Parathyroid adenoma (tissue), 2 donors: ENCODE measurements around the gene TGM3.

Experiments used
- H2AFZ ChIP-seq: fragments of 300-600 bp; sonication (generic); one replicate; pipeline ENCODE4 v1.7.0; 2017; ENCODE audit warnings: antibody characterized with exemption, mild to moderate bottlenecking
- H3K27ac ChIP-seq: fragments of 300-600 bp; sonication (generic); one replicate; pipeline ENCODE4 v1.7.0; 2017
- H3K27me3 ChIP-seq: fragments of 300-600 bp; sonication (generic); one replicate; pipeline ENCODE4 v1.7.0; 2017; ENCODE audit warnings: low read length; ENCODE audit not compliant: control insufficient read depth, insufficient read depth
- H3K36me3 ChIP-seq: fragments of 300-600 bp; sonication (generic); one replicate; pipeline ENCODE4 v1.7.0; 2017; ENCODE audit warnings: low read length; ENCODE audit not compliant: control insufficient read depth, insufficient read depth
- H3K4me1 ChIP-seq: fragments of 300-600 bp; sonication (generic); one replicate; pipeline ENCODE4 v1.7.0; 2017; ENCODE audit warnings: control low read depth
- H3K4me2 ChIP-seq: fragments of 300-600 bp; sonication (generic); one replicate; pipeline ENCODE4 v1.7.0; 2017; ENCODE audit warnings: low read length
- H3K4me3 ChIP-seq: fragments of 300-600 bp; sonication (generic); one replicate; pipeline ENCODE4 v1.7.0; 2017; ENCODE audit warnings: low read depth, low read length
- H3K79me2 ChIP-seq: fragments of 300-600 bp; sonication (generic); one replicate; pipeline ENCODE4 v1.7.0; 2017; ENCODE audit warnings: control low read depth
- H3K9ac ChIP-seq: fragments of 300-600 bp; sonication (generic); one replicate; pipeline ENCODE4 v1.7.0; 2017; ENCODE audit warnings: mild to moderate bottlenecking
- H3K9me3 ChIP-seq: fragments of 300-600 bp; sonication (generic); one replicate; pipeline ENCODE4 v1.7.0; 2017; ENCODE audit warnings: low read length; ENCODE audit not compliant: control insufficient read depth
- CTCF ChIP-seq: fragments of 300-600 bp; sonication (generic); IDR thresholded peaks from one replicate; pipeline ENCODE4 v1.7.0; 2017; ENCODE audit warnings: antibody characterized with exemption, mild to moderate bottlenecking
- donor health status: primary hyperparathyroidism.

The TGM3 gene

DNA sequence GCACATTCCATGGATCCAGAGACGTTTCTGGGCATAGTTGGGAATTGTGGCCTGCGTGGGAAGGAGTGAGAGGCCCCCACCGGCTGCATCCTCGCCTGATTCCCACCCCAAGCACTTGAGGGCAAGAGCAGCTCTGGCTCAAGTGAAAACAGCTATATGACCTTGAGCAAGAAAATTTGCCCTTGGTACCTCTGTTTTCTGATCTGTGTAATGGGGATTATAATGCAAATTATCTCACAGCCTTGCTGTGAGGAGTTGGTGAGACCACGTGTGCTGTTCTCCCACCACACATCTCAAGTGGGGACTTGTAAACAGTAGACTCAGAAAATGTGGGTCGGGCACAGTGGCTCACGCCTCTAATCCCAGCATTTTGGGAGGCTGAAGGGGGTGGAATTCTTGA lies 85.5 kb downstream of the TGM3 start:
- TF ChIP-seq CTCF: no peak
- no peak overlapping the region for H3K27ac ChIP-seq
- no peaks in the 10 kb centered on the region for H3K79me2 ChIP-seq
- no peak overlapping the region for H3K4me3 ChIP-seq
- no peaks in the 10 kb centered on the region for H3K4me1 ChIP-seq
- no peaks in the 10 kb centered on the region for H3K36me3 ChIP-seq
- H3K27me3 ChIP-seq: no peaks in the 10 kb centered on the region
- no peak overlapping the region for H3K4me2 ChIP-seq
- H3K9ac ChIP-seq: no peak overlapping the region
- no peaks in the 10 kb centered on the region for H3K9me3 ChIP-seq
- H2AFZ ChIP-seq: no peak overlapping the region

GRCh38 chr20:2382833-2383232 lies 87.0 kb downstream of the TGM3 start:
- H3K4me1 ChIP-seq: no peaks in the 10 kb centered on the region
- no peak overlapping the region for H3K4me3 ChIP-seq
- H3K27me3 ChIP-seq: no peaks in the 10 kb centered on the region
- no peak overlapping the region for H3K9ac ChIP-seq
- no peak overlapping the region for H2AFZ ChIP-seq
- no peak overlapping the region for H3K27ac ChIP-seq
- H3K4me2 ChIP-seq: no peak overlapping the region
- no peaks in the 10 kb centered on the region for H3K9me3 ChIP-seq
- no peaks in the 10 kb centered on the region for H3K79me2 ChIP-seq
- no peaks in the 10 kb centered on the region for H3K36me3 ChIP-seq
- no peak for TF ChIP-seq CTCF

DNA sequence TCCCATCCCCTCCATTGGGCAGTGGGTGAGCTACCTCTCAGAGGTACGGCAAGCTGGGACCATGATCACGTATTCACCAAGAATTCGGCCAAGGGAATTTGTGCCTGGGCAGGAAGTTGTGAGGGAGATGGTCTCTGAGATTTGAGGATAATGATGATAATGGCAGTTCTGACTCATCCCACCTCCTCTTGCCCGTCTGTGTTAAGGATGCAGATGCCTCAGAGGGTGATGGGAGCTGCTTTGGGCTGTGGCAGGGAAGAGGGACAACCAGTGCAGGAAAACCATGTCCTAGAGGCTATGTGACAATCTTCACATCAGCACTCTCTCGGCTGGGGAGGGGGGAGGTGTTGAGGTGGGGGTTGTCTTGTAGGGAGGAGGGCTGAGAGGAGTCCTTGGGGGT lies 89.2 kb downstream of the TGM3 start:
- Histone ChIP-seq H3K4me3 (no peak overlapping the region), H3K9me3 (no peaks in the 10 kb centered on the region), H3K9ac (no peak overlapping the region), H3K27ac (no peak overlapping the region), H3K79me2 (no peaks in the 10 kb centered on the region), H3K4me1 (no peaks in the 10 kb centered on the region), H3K36me3 (no peaks in the 10 kb centered on the region), H3K4me2 (no peak overlapping the region), H2AFZ (no peak overlapping the region), H3K27me3 (no peaks in the 10 kb centered on the region)
- no peak for TF ChIP-seq CTCF

DNA sequence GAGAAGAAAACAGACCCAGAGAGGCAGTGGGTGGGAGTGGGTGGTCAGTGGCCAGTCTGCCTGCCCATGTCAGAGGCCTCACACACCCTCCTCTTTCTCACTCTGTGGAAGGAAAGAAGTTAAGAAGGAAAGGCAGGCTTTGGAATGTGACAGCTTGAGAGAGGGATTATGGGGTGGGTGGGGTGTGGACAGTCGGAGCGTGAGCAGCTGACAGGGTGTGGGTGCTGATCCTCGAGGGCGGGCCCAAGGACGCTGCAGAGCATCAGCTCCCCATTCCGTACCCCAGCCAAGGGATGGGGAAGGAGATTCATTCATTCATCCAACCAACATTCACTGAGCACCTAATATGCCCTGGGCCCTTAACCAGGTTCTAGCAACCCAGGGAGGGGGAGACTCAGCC lies 89.7 kb downstream of the TGM3 start:
- H3K27me3 ChIP-seq: no peaks in the 10 kb centered on the region
- TF ChIP-seq CTCF: no peak
- H3K9me3 ChIP-seq: no peaks in the 10 kb centered on the region
- H3K79me2 ChIP-seq: no peaks in the 10 kb centered on the region
- no peak overlapping the region for H3K27ac ChIP-seq
- H3K36me3 ChIP-seq: no peaks in the 10 kb centered on the region
- H3K4me2 ChIP-seq: no peak overlapping the region
- no peak overlapping the region for H3K9ac ChIP-seq
- H2AFZ ChIP-seq: no peak overlapping the region
- H3K4me3 ChIP-seq: no peak overlapping the region
- no peaks in the 10 kb centered on the region for H3K4me1 ChIP-seq

DNA sequence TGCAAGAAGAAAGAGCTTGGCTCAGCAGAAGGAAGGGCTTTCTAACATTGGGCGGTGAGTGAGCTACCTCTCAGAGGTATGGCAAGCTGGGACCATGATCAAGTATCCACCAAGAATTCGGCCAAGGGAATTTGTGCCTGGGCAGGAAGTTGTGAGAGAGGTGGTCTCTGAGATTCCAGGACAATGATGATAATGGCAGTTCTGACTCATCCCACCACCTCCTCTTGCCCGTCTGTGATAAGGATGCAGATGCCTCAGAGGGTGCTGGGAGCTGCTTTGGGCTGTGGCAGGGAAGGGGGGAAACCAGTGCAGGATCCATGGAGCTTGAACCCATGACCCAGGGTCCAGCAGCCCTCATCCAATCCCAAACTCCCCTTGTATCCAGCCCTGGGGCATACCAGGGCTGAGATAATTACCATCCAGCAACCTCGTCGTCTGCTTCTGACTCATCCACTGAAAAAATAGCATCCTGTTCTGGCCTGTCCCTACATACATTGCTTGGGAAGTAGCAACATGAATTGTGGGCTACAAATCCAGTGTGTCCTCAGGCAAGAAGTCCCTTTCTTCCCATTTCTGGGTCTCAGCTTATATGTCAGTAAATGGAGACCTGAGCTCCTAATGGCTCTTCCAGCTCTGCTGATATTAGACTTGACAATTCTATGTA lies 90.8 kb downstream of the TGM3 start:
- Histone ChIP-seq H2AFZ (no peak overlapping the region), H3K9me3 (no peaks in the 10 kb centered on the region), H3K4me3 (no peak overlapping the region), H3K27me3 (no peaks in the 10 kb centered on the region), H3K4me1 (no peaks in the 10 kb centered on the region), H3K79me2 (no peaks in the 10 kb centered on the region), H3K36me3 (no peaks in the 10 kb centered on the region), H3K27ac (no peak overlapping the region), H3K4me2 (no peak overlapping the region), H3K9ac (no peak overlapping the region)
- no peak for TF ChIP-seq CTCF
